OCI-LY7 (cell line): ENCODE results near the gene NCKAP5L. TPM values are rescaled to one million over a fixed set of nuclear protein-coding genes. Genes with fewer than 3 reads are reported as not detected.

ENCODE experiments used
- BruUV-seq: library from RNA; stranded (reverse); fragments of 400-500 nt; replicated peaks from 2 replicates; lab custom pipeline; 2021; lab: Mats Ljungman, UMichigan
- CTCF ChIA-PET: fragments of 300-600 bp; sonication (Branson Sonifier 250); formaldehyde crosslinking; loops from one replicate; lab custom pipeline; 2022; ENCODE audit warnings: antibody characterized with exemption; ENCODE audit not compliant: unreplicated experiment; lab: Charles Lee
- POLR2A ChIA-PET: fragments of 300-600 bp; sonication (Branson Sonifier 250); formaldehyde crosslinking; loops from one replicate; lab custom pipeline; 2022; ENCODE audit warnings: antibody characterized with exemption; lab: Charles Lee
- DNase-seq: peaks from one replicate; pipeline ENCODE4 v3.0.0-alpha.2; 2015; ENCODE audit warnings: low spot score
- H2AFZ ChIP-seq: fragments of 200-600 bp; sonication (generic), shearing (Covaris generic); 2 replicates; pipeline ENCODE4 v1.6.1; 2014; ENCODE audit warnings: mild to moderate bottlenecking, antibody characterized with exemption, low read length, moderate library complexity
- H3K27ac ChIP-seq: fragments of 200-600 bp; sonication (generic); 2 replicates; pipeline ENCODE4 v1.5.1; 2014; ENCODE audit warnings: mixed run types, low read depth, mild to moderate bottlenecking, moderate library complexity, low read length, inconsistent platforms; ENCODE audit not compliant: poor library complexity, severe bottlenecking
- H3K36me3 ChIP-seq: fragments of 200-600 bp; sonication (generic); 2 replicates; pipeline ENCODE4 v1.6.1; 2014; ENCODE audit warnings: mild to moderate bottlenecking, antibody characterized with exemption, low read length, moderate library complexity, mixed read lengths; ENCODE audit not compliant: insufficient read depth
- H3K4me1 ChIP-seq: fragments of 200-600 bp; sonication (generic); 2 replicates; pipeline ENCODE4 v1.5.1; 2014; ENCODE audit warnings: mild to moderate bottlenecking, low read length; ENCODE audit not compliant: insufficient read depth, poor library complexity, severe bottlenecking
- H3K4me2 ChIP-seq: fragments of 200-600 bp; sonication (generic); 2 replicates; pipeline ENCODE4 v1.6.1; 2014; ENCODE audit warnings: mild to moderate bottlenecking, low read length
- H3K4me3 ChIP-seq: fragments of 200-600 bp; sonication (generic); 2 replicates; pipeline ENCODE4 v1.5.1; 2014; ENCODE audit warnings: mild to moderate bottlenecking, low read depth, low read length; ENCODE audit not compliant: poor library complexity, severe bottlenecking
- H3K79me2 ChIP-seq: fragments of 200-600 bp; sonication (generic); 2 replicates; pipeline ENCODE4 v1.6.1; 2016; ENCODE audit warnings: low read depth, mild to moderate bottlenecking, low read length, moderate library complexity, mixed read lengths; ENCODE audit not compliant: insufficient read depth
- H3K9me2 ChIP-seq: fragments of 200-600 bp; sonication (generic); 2 replicates; pipeline ENCODE4 v1.6.1; 2016; ENCODE audit warnings: mild to moderate bottlenecking, low read length, mixed read lengths; ENCODE audit not compliant: insufficient read depth
- H3K9me3 ChIP-seq: fragments of 200-600 bp; sonication (generic); 2 replicates; pipeline ENCODE4 v1.6.1; 2014; ENCODE audit warnings: mild to moderate bottlenecking, mixed run types, low read length, mixed read lengths
- H4K20me1 ChIP-seq: fragments of 200-600 bp; sonication (generic); 2 replicates; pipeline ENCODE4 v1.6.1; 2014; ENCODE audit warnings: mild to moderate bottlenecking, antibody characterized with exemption, low read length, moderate library complexity, mixed read lengths; ENCODE audit not compliant: insufficient read depth
- CTCF ChIP-seq: fragments of 200-600 bp; sonication (generic); conservative IDR thresholded peaks from 2 replicates; pipeline ENCODE4 v1.5.1; 2014; ENCODE audit warnings: mild to moderate bottlenecking, antibody characterized with exemption, low read length, moderate library complexity, mixed read lengths
- EZH2phosphoT487 ChIP-seq: fragments of 200-600 bp; sonication (generic); IDR thresholded peaks from 2 replicates; pipeline ENCODE4 v1.6.1; 2018; ENCODE audit warnings: low read depth, borderline replicate concordance, mild to moderate bottlenecking, mixed run types, antibody characterized with exemption, low read length, moderate library complexity, mixed read lengths
- intact Hi-C: fragments of 100-400 bp; cut with micrococcal nuclease; formaldehyde crosslinking; loops from one replicate; pipeline ENCODE4 v1.10.0; 2022; ENCODE audit not compliant: unreplicated experiment
- total RNA-seq, 2 experiments: library from RNA; depleted of rRNA in 1 of 2; stranded (reverse); fragments of >200 nt in 1 of 2; shearing (Covaris generic) in 1 of 2; gene quantifications; 2 replicates each; pipeline ENCODE4 v1.2.3, GENCODE V29; 2014 to 2022

The NCKAP5L gene
- total RNA-seq, 2 experiments from 2014 or later = 4.6 to 12.2 TPM

DNA sequence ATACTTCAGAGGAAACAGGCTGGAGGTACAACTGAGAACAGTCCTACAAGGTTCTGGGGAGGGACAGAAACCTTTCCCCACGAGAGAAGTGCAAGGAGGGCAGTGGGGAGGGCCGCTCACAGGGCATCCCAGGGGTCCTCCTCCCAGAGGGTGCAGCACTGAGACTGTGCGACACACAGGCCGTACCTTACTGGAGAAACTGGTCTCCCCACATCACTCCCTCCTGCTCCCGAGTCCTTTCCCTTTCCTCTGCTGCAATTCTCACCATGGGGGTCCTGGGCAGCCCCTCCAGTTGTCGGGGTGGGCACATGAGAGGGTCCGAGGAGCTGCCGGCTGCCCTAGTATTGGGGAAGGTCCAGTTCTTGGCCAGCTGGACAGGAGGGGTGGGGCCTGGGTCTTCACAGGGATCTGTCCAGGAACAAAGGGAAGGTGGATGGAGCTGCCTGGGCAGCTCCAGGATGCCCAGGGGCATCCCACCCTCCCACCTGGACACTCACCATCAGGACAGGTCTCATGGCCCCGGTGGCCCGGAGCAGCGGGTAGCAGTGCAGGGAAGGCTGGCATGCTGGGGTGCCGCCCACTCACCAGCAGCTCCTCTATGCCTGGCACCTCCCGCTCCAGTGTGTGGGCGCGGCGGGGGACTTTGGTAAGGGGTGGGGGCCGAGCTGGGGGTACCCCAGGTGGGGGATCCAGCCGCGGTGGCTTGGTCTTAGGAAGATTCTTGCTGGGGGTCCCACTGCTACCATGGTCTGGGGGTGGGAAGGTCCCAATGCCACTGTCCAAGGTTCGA is 35.8 kb downstream of the NCKAP5L start:
- CTCF ChIA-PET = no interaction called here
- POLR2A ChIA-PET = interaction anchor here (1.2 kb wide), 1 partner anchor 76 kb away, joined by 3 read pairs; no protein-coding TSS in a partner anchor
- BruUV-seq = no TSS peak
- Histone ChIP-seq H3K4me2 (no peak overlapping the region), H3K27ac (no peak overlapping the region), H4K20me1 (no peaks in the 10 kb centered on the region), H3K36me3 (no peaks in the 10 kb centered on the region), H3K79me2 (no peaks in the 10 kb centered on the region), H3K4me3 (no peak overlapping the region), H3K4me1 (no peaks in the 10 kb centered on the region), H3K9me3 (peaks cover 5% of the 10 kb centered on the region; the same call in 1 of the 2 replicates), H2AFZ (no peak overlapping the region), H3K9me2 (no peaks in the 10 kb centered on the region)
- DNase-seq = no peak
- no peak for TF ChIP-seq EZH2phosphoT487
- no peak for TF ChIP-seq CTCF
- intact Hi-C loops = no loop called here

DNA sequence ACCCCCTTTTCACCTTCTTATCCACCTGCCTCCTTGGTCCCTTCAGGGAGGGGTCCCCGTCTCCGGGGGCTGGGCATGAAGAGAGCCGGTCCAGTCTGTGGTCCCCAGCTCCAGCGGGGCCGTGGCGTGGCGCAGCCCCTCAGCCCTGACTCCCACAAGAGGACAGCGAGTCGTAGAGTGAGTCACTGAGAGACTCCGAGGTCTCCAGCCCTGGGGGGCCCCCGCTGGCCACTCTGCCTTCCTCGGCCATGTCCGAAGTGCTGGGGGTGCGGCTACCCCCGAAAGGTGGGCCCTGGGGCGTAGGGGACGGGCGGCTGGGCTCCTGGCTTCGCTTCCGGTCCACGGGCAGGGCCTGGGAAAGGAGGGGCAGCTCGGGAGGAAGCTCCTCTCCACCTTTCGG is 36.5 kb downstream of the NCKAP5L start:
- Histone ChIP-seq H3K79me2 (no peaks in the 10 kb centered on the region), H3K4me3 (no peak overlapping the region), H3K4me1 (no peaks in the 10 kb centered on the region), H3K36me3 (no peaks in the 10 kb centered on the region), H2AFZ (no peak overlapping the region), H3K9me3 (peaks cover 5% of the 10 kb centered on the region; the same call in 1 of the 2 replicates), H3K4me2 (no peak overlapping the region), H4K20me1 (no peaks in the 10 kb centered on the region), H3K27ac (no peak overlapping the region), H3K9me2 (no peaks in the 10 kb centered on the region)
- CTCF ChIA-PET = no interaction called here
- POLR2A ChIA-PET = no interaction called here
- BruUV-seq = no TSS peak
- intact Hi-C loops = no loop called here
- no peak for DNase-seq
- TF ChIP-seq EZH2phosphoT487 (no peak), CTCF (no peak)
